ENCODE data around the gene LGALS9.

Gene LGALS9

DNA sequence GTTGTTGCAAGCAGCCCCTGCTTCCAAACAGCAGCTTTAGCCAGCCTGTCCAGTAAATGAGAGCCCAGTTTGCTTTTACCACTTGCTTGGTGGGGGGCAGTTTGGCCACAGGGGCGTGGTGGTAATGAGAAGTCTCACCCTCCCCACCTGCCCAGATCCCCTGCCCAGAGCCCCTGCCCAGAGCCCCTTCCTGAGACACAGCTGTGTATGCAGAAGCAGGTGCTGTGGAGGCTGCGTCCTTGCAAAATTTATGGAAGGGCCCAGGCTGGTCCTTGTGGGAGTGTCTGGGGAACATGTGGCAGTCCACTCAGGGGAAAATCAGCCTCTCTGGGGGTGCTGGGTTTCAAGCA is 27.6 kb upstream of the LGALS9 start:
- DNase-seq (ENCODE audit: low read depth) = no peak

- DNase-seq (ENCODE audit: low read depth) = no peak
Measured at GRCh38 chr17:27603880-27604794, 26.9 kb upstream of the LGALS9 start.

DNA sequence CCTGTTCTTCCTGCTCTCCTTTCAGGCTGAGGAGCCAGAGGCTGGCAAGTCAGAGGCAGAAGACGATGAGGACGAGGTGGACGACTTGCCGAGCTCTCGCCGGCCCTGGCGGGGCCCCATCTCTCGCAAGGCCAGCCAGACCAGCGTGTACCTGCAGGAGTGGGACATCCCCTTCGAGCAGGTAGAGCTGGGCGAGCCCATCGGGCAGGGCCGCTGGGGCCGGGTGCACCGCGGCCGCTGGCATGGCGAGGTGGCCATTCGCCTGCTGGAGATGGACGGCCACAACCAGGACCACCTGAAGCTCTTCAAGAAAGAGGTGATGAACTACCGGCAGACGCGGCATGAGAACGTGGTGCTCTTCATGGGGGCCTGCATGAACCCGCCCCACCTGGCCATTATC is 25.6 kb upstream of the LGALS9 start:
- no peak for DNase-seq (ENCODE audit: low read depth)

DNA sequence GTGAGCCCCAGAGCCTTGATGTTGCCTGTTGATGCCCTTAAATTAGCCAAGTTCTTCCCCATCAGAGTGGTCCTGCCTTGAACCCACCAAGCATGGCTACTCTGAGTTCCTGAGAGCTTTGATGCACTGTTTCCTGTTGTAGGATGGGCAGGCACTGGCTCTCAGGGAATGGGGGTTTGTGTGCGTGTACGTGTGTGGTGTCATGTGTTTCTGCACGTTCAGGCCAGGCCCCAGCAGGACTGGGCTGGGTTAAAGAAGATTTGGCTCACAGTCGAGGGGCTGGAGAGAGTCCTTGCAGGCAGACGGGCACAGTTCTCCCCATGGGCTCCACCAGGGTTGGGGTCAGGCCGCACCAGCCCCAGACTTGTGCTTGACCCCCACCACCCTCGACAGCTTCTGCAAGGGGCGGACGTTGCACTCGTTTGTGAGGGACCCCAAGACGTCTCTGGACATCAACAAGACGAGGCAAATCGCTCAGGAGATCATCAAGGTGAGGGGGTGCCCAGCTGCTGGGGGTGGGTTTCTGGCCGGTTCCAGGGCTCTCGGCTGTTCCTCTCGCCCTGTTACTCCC is 23.4 kb upstream of the LGALS9 start:
- DNase-seq (ENCODE audit: low read depth) = no peak

- DNase-seq (ENCODE audit: low read depth) = no peak
Measured at GRCh38 chr17:27608328-27609230, 22.4 kb upstream of the LGALS9 start.

- no peak for DNase-seq (ENCODE audit: low read depth)
Measured at GRCh38 chr17:27609611-27610303, 21.2 kb upstream of the LGALS9 start.

GRCh38 chr17:27610304-27610677 is 20.7 kb upstream of the LGALS9 start:
- DNase-seq (ENCODE audit: low read depth) = no peak

DNA sequence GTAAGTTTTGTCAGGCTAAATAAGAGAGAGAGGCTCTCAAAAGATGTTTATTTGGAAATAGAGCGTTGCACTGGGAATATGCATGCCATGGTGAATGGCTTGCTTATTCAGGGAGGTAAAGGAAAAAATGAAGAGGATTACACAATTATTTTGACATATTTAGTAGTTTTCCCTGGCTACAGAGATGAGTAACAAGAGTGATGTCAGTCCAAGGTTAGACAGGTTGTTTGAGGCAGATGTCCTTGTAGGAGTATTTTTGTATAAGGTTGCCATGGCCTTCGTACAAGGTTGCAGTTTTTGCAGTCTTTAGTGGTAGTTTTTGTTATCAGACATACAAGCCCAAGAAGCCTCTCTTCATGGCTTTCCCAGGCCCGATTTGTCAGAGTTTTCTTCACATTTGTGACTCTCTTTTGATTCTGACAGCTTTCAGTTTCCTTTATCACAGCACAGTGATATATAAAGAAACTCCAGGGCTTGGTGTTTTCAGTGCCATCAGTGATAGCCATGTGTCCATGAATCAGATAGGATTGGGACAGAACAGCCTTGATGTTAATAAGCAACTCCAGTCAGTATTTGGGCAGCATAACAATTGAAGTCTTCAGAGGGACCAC is 18.7 kb upstream of the LGALS9 start:
- no peak for DNase-seq (ENCODE audit: low read depth)

DNA sequence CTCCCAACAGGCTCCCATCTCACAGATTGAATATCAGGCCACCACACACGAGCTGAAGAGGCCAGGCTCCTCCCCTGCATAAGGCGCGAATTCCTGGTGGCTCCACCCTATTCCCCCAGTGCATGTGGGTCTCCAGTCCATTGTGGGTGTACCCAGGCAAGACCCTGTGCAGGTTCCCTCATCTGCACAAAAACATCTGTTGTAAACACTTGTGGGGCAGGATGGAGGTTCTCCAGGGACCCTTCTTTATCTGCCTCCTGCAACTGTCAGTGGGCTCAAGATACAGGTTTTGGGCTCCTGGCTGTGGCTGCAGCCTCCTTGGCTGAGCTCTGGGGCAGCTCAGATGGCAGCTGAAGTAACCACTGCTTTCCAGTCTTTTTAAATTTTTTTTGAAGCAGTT is 17.6 kb upstream of the LGALS9 start:
- no peak for DNase-seq (ENCODE audit: low read depth)

GRCh38 chr17:27615121-27615520 is 15.9 kb upstream of the LGALS9 start:
- DNase-seq (ENCODE audit: low read depth) = no peak

- DNase-seq (ENCODE audit: low read depth) = no peak
Measured at GRCh38 chr17:27616414-27616813, 14.6 kb upstream of the LGALS9 start.

DNA sequence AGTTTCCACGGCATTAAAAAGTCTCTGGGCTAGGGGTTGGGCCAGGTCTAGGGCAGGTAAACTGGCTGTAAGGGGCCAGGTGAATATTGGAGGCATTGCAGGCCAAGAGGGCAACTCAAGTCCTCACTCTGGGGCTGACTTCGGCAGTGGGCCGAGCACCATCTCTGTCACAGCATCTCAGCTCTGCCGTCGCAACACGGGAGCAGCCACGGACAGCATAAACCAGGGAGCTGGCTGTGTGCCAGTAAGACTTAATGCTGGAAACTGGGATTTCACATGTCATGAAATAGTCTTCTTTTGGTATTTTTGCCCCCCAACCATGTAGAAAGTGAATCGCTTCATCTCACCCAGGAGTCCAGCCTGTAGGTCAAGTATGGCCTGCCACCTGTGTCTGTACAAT is 12.6 kb upstream of the LGALS9 start:
- DNase-seq (ENCODE audit: low read depth) = no peak

GRCh38 chr17:27620721-27621120 is 10.3 kb upstream of the LGALS9 start:
- DNase-seq (ENCODE audit: low read depth) = no peak

DNA sequence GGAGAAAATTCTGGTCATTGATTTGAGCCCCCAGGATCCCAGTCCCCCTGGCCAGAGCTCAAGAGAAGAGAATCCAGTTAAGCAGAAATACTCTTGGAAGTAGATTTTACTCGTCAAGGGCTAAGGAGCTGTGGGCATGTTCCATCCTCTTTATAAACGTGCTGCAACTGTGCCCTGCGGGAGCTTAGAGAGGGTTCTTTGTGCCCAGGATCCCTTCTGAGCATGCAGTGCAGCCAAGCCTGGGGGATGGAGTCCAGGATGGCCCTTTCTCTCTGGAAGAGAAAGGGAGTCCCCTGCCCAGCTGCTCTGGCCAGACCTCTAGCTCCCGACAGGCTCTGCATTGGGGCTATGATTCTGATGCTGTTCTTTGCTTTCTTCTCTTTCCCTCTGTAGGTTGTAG is 9.5 kb upstream of the LGALS9 start:
- no peak for DNase-seq (ENCODE audit: low read depth)

GRCh38 chr17:27621942-27622559 is 8.9 kb upstream of the LGALS9 start:
- no peak for DNase-seq (ENCODE audit: low read depth)

DNA sequence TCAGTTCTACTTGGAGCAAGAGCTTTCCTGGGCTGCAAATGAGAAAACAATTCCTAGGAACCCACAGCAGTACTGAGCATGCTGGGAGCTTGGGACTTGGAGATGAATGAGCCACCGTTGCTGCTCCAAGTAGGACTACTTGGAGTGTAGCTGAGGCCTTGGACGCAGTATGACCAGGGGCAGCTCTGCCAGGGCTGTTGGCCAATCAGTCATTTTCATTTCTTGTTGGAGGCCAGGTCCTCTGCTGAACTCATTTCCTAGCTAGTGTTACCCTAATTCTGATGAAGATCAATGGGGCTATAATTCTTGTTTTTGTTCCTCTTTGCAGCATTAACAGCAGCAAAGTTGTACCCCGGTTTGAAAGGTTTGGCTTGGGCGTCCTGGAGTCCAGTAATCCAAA is 8.0 kb upstream of the LGALS9 start:
- no peak for DNase-seq (ENCODE audit: low read depth)

- DNase-seq (ENCODE audit: low read depth) = no peak
Measured at GRCh38 chr17:27623614-27624013, 7.4 kb upstream of the LGALS9 start.

DNA sequence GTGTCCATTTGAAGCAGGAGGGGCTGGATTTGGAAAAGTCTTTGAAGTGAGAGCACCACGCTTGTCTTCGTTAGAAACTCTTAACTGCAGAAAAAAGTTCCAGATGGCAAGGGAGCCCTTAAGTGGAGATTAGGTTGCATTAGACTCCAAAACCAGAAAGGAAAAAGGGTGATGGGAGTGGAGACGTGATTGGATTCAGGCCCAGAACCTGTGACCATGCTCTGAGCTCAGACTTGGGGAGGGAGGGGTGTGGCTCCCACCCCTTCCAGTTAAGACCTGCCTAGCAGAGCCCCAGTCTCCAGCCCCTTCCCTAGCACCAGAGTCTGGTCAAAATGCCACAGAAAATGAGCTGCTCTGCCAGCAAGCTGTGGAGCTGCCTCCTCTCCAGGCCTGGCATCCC is 6.4 kb upstream of the LGALS9 start:
- DNase-seq (ENCODE audit: low read depth) = no peak

GRCh38 chr17:27625856-27626255 is 5.1 kb upstream of the LGALS9 start:
- no peak for DNase-seq (ENCODE audit: low read depth)

DNA sequence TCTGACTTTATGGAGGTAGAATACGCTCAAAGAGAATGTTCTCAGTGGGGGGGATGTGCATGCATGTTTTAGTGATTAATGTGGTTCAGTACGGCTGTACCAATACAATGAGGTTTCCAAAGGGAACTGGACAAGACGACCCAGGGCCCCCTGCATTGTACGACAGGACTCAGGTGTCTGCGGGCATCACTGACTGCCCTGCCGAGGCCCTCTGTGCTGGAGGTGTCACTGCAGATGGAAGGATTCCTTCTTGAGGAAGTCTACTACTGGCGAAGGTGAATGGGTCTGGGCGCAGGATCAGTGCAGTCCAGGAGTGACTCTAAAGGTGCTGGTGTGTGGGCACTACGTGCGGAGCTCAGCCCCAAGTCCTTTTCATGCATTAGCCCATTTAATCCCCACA is 3.5 kb upstream of the LGALS9 start:
- no peak for DNase-seq (ENCODE audit: low read depth)

DNA sequence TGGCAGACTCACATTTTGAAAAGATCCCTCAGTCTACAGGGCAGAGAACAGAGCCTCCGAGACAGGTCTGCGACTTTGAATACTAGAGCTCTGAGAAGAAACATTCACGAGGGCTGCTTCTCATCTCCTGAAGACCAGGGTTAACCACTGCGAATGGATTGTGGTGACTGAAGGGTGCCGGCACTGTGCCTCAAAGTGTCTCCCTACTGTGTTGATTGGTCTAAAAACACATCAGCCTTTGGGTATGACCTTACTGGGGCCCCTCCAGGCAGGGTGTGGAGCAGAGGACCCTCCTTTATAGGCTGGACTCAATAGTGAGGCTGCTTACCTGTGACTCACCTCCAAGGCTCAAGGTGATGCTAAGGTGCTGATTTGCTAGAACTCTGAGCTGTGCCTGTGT is 2.6 kb upstream of the LGALS9 start:
- no peak for DNase-seq (ENCODE audit: low read depth)

Measured in stimulated activated CD8-positive, alpha-beta memory T cell treated with anti-CD3 and anti-CD28 coated beads, Interleukin-12 subunit alpha, Interleukin-12 subunit beta, amount 100 ng/mL, for 1 hour (primary cell).